A673 (cell line): ENCODE measurements around the gene GUCD1. TPM values are rescaled to one million over a fixed set of nuclear protein-coding genes. Genes with fewer than 3 reads are reported as not detected.

ENCODE experiments used
- BruUV-seq: library from RNA; stranded (reverse); fragments of 400-500 nt; replicated peaks from 2 replicates; lab custom pipeline; 2021; lab: Mats Ljungman, UMichigan
- CTCF ChIA-PET: fragments of 300-600 bp; sonication (Branson Sonifier 250); formaldehyde crosslinking; loops from one replicate; lab custom pipeline; 2022; ENCODE audit warnings: antibody characterized with exemption; lab: Charles Lee
- POLR2A ChIA-PET: fragments of 300-600 bp; sonication (Branson Sonifier 250); formaldehyde crosslinking; loops from one replicate; lab custom pipeline; 2022; ENCODE audit warnings: antibody characterized with exemption; ENCODE audit not compliant: low non-redundant PET; lab: Charles Lee
- DNase-seq: peaks from one replicate; pipeline ENCODE4 v3.0.0-alpha.2; 2015; ENCODE audit warnings: low spot score
- H3K27ac ChIP-seq: fragments of 200-600 bp; sonication (generic); 2 replicates; pipeline ENCODE4 v1.5.1; 2016; ENCODE audit warnings: mixed run types, low read depth, mild to moderate bottlenecking, mixed read lengths, antibody characterized with exemption, low read length; ENCODE audit not compliant: poor library complexity, severe bottlenecking
- H3K27me3 ChIP-seq: fragments of 200-600 bp; sonication (generic); replicated peaks from 2 replicates; pipeline ENCODE4 v1.6.1; 2017; ENCODE audit warnings: mixed run types, low read depth, mild to moderate bottlenecking, mixed read lengths, antibody characterized with exemption, low read length; ENCODE audit not compliant: insufficient read depth, poor library complexity
- H3K36me3 ChIP-seq: fragments of 200-600 bp; sonication (generic); 2 replicates; pipeline ENCODE4 v1.6.1; 2016; ENCODE audit warnings: mixed run types, mild to moderate bottlenecking, mixed read lengths, antibody characterized with exemption, low read length; ENCODE audit not compliant: insufficient read depth, poor library complexity, severe bottlenecking
- H3K4me1 ChIP-seq: fragments of 200-600 bp; sonication (generic); 2 replicates; pipeline ENCODE4 v1.6.1; 2017; ENCODE audit warnings: mixed run types, mild to moderate bottlenecking, mixed read lengths, antibody characterized with exemption, low read length; ENCODE audit not compliant: insufficient read depth, poor library complexity, severe bottlenecking
- H3K4me3 ChIP-seq: fragments of 200-600 bp; sonication (generic); 2 replicates; pipeline ENCODE4 v1.5.1; 2016; ENCODE audit warnings: low read depth, mixed run types, mild to moderate bottlenecking, mixed read lengths, low read length; ENCODE audit not compliant: poor library complexity, severe bottlenecking
- H3K9me3 ChIP-seq: fragments of 200-600 bp; sonication (generic); 2 replicates; pipeline ENCODE4 v1.6.1; 2016; ENCODE audit warnings: mixed run types, low read depth, mild to moderate bottlenecking, mixed read lengths, antibody characterized with exemption, low read length; ENCODE audit not compliant: poor library complexity, severe bottlenecking
- CTCF ChIP-seq: fragments of 300-800, 200-600 bp; sonication (generic); conservative IDR thresholded peaks from 2 replicates; pipeline ENCODE4 v1.5.1; 2017; ENCODE audit warnings: low read depth, mild to moderate bottlenecking, antibody characterized with exemption, low read length, moderate library complexity, mixed read lengths
- EZH2 ChIP-seq: fragments of 200-600 bp; sonication (generic); IDR thresholded peaks from 2 replicates; pipeline ENCODE4 v1.6.1; 2017; ENCODE audit warnings: borderline replicate concordance, low read depth, mild to moderate bottlenecking, mixed read lengths, antibody characterized with exemption, low read length; ENCODE audit not compliant: poor library complexity, severe bottlenecking
- intact Hi-C: fragments of 100-400 bp; cut with micrococcal nuclease; formaldehyde crosslinking; loops from one replicate; pipeline ENCODE4 v1.10.0; 2022; ENCODE audit not compliant: unreplicated experiment
- total RNA-seq: library from RNA; stranded (reverse); gene quantifications from 2 replicates; pipeline ENCODE4 v1.2.3, GENCODE V29; 2021

Gene GUCD1
- total RNA-seq, 1 experiment from 2014 or later: 70.5 TPM

- intact Hi-C loops: no loop called here
- no peaks in the 10 kb centered on the region for H3K36me3 ChIP-seq
- peaks cover 16% of the 10 kb centered on the region for H3K4me1 ChIP-seq
- DNase-seq: no peak
- CTCF ChIA-PET: no interaction called here
- POLR2A ChIA-PET: no interaction called here
- no peak overlapping the region for H3K27ac ChIP-seq
- no peaks in the 10 kb centered on the region for H3K9me3 ChIP-seq
- TF ChIP-seq CTCF (no peak), EZH2 (no peak)
- H3K4me3 ChIP-seq: no peak overlapping the region
- no peaks in the 10 kb centered on the region for H3K27me3 ChIP-seq
- no TSS peak for BruUV-seq
Measured at GRCh38 chr22:24584871-24585411, 30.0 kb upstream of the GUCD1 start.

DNA sequence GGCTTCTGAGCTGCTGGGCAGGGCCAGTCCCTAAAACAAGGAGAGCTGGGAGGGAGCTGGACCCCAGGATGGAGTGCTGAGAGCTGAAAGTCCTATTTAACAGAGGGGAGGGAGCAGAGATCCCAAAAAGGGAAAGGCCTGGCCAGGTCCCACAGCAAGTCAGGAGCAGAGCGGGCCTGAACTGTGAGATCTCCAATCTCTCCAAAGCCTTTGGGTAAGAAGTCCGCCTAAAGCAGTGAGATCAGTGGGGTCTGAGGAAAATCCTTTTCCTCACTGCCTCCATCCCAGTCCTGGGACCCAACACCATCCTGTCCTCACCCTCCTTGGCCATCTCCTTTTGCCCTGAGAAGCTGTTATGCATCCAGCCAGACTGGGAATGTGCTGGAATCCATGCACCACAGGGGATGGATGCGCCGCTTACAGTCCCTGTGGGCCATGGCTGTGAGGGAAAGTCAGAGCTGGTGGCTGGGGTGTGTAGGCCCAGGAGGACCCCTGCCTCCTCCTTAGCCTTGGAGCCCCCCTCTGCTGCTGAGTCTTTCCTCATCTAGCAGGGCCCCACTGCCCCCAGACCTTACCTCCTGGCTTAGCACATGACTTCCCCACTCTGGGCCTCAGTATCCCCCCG lies 29.3 kb upstream of the GUCD1 start:
- peak overlapping the region; percentile 55 for H3K27ac ChIP-seq
- TF ChIP-seq CTCF: no peak
- no peak for TF ChIP-seq EZH2
- no peak for DNase-seq
- H3K27me3 ChIP-seq: no peaks in the 10 kb centered on the region
- H3K36me3 ChIP-seq: no peaks in the 10 kb centered on the region
- CTCF ChIA-PET: no interaction called here
- H3K4me1 ChIP-seq: peaks cover 18% of the 10 kb centered on the region
- no peaks in the 10 kb centered on the region for H3K9me3 ChIP-seq
- no TSS peak for BruUV-seq
- POLR2A ChIA-PET: no interaction called here
- intact Hi-C loops: no loop called here
- H3K4me3 ChIP-seq: no peak overlapping the region

- H3K4me1 ChIP-seq: peaks cover 26% of the 10 kb centered on the region
- ChIA-PET CTCF (no interaction called here), POLR2A (no interaction called here)
- H3K9me3 ChIP-seq: no peaks in the 10 kb centered on the region
- H3K36me3 ChIP-seq: no peaks in the 10 kb centered on the region
- H3K27me3 ChIP-seq: no peaks in the 10 kb centered on the region
- intact Hi-C loops: no loop called here
- BruUV-seq: no TSS peak
- peak; percentile 54 for DNase-seq
- H3K4me3 ChIP-seq: no peak overlapping the region
- no peak for TF ChIP-seq CTCF
- TF ChIP-seq EZH2: no peak
- H3K27ac ChIP-seq: peak overlapping the region; percentile 55
Measured at GRCh38 chr22:24583221-24584165, 28.6 kb upstream of the GUCD1 start.
